ENCODE data around the gene SMCHD1. TPM values are rescaled to one million over a fixed set of nuclear protein-coding genes. Genes with fewer than 3 reads are reported as not detected.

Gene SMCHD1
- total RNA-seq, 2 donors from 2014 or later, result 61.8 to 72.5 TPM

DNA sequence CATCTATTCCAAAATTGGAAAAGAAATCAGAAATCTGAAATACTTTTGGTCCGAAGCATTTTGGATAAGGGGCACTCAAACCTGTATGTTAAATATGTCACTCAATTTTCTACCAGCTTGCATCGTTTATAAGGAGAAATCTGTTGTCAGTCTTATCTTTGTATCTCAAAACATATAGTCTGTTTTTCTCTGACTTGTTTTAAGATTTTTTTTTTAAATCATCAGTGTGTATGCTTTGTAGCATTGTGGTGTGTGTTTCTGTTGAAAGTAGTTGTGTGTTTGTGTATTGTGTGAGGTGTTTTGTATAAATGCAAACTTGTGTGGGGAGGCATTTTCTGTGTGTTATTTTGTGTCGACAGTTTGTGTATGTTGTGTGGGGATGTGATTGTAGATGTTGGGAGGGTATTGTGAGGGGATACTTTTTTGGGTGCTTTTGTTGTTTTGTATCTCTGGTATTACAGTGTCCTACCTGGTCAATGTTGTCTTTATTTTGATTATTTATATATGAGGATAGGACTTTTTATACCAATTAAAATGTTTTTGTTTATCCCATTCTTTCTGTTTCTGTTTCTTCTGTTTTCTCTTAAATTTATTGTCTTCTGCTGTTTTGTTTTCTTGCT is 30.9 kb downstream of the SMCHD1 start:
- TF ChIP-seq, protein P1, sequence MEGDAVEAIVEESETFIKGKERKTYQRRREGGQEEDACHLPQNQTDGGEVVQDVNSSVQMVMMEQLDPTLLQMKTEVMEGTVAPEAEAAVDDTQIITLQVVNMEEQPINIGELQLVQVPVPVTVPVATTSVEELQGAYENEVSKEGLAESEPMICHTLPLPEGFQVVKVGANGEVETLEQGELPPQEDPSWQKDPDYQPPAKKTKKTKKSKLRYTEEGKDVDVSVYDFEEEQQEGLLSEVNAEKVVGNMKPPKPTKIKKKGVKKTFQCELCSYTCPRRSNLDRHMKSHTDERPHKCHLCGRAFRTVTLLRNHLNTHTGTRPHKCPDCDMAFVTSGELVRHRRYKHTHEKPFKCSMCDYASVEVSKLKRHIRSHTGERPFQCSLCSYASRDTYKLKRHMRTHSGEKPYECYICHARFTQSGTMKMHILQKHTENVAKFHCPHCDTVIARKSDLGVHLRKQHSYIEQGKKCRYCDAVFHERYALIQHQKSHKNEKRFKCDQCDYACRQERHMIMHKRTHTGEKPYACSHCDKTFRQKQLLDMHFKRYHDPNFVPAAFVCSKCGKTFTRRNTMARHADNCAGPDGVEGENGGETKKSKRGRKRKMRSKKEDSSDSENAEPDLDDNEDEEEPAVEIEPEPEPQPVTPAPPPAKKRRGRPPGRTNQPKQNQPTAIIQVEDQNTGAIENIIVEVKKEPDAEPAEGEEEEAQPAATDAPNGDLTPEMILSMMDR (conservative IDR thresholded peaks at IDR 0.05), result no peak
- Histone ChIP-seq H3K4me3 (ENCODE audit: low read length) (no peak overlapping the region), H3K36me3 (ENCODE audit: control insufficient read depth, insufficient read depth, low read length) (peaks cover 85% of the 10 kb centered on the region), H3K4me1 (ENCODE audit: control insufficient read depth, insufficient read depth, low read length) (no peaks in the 10 kb centered on the region), H3K9me3 (ENCODE audit: control insufficient read depth, low read length) (peaks cover 23% of the 10 kb centered on the region), H3K27me3 (ENCODE audit: control insufficient read depth, insufficient read depth, low read length, poor library complexity, severe bottlenecking) (no peaks in the 10 kb centered on the region), H3K27ac (ENCODE audit: low read depth, low read length) (no peak overlapping the region), H3K9ac (ENCODE audit: extremely low read depth, low read length, poor library complexity, severe bottlenecking) (no peak overlapping the region)
- 95 to 100% methylated on average over 1 to 3 of the region's 3 CpGs for WGBS, 2 experiments (ENCODE audit: insufficient coverage in 1 of 2, insufficient read length in 1 of 2)
- H3K36me3 Mint-ChIP-seq (ENCODE audit: low read depth), result peaks cover 73% of the 10 kb centered on the region
- no peak overlapping the region for H3K4me3 Mint-ChIP-seq
- H3K9me3 Mint-ChIP-seq, result peaks cover 19% of the 10 kb centered on the region
- H3K27me3 Mint-ChIP-seq (ENCODE audit: insufficient read depth), result no peaks in the 10 kb centered on the region
- no peak for DNase-seq
- H3K4me1 Mint-ChIP-seq, result peaks cover 8% of the 10 kb centered on the region
- H3K27ac Mint-ChIP-seq, result no peak overlapping the region

DNA sequence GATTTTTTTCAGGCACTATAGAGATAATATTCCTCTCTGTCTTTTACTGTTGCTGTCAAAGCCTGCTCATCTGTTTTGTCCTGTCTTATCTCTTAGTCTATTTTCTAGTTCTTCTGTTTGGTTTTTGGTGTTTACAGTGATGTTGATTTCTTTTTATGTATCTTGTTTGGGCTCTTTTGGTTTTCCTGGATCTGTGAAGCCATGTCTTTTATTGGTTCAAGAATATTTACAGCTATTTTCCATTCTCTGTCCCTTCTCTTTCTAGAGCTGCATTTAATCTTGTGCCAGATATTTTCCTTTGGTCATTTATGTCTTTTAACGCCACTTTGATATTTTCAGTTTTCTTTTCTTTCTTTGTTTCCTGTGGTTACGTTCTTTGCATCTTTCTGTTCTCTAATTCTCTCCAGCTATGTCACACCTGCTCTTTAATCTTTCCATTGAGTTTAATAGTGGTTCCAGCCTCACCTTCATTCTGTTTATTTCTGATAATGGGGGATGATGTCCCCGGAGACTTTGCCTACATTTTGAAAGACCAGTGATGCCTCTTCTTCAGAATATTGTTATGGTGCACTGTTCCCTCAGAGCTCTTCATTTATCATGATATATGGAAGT is 32.0 kb downstream of the SMCHD1 start:
- Histone ChIP-seq H3K9ac (ENCODE audit: extremely low read depth, low read length, poor library complexity, severe bottlenecking) (no peak overlapping the region), H3K27me3 (ENCODE audit: control insufficient read depth, insufficient read depth, low read length, poor library complexity, severe bottlenecking) (no peaks in the 10 kb centered on the region), H3K36me3 (ENCODE audit: control insufficient read depth, insufficient read depth, low read length) (peaks cover 86% of the 10 kb centered on the region), H3K4me3 (ENCODE audit: low read length) (no peak overlapping the region), H3K9me3 (ENCODE audit: control insufficient read depth, low read length) (peaks cover 23% of the 10 kb centered on the region), H3K4me1 (ENCODE audit: control insufficient read depth, insufficient read depth, low read length) (no peaks in the 10 kb centered on the region), H3K27ac (ENCODE audit: low read depth, low read length) (no peak overlapping the region)
- Mint-ChIP-seq H3K36me3 (ENCODE audit: low read depth) (peaks cover 75% of the 10 kb centered on the region), H3K9me3 (peaks cover 19% of the 10 kb centered on the region), H3K27ac (no peak overlapping the region), H3K27me3 (ENCODE audit: insufficient read depth) (no peaks in the 10 kb centered on the region), H3K4me1 (peaks cover 8% of the 10 kb centered on the region), H3K4me3 (no peak overlapping the region)
- TF ChIP-seq, protein P1 (conservative IDR thresholded peaks at IDR 0.05), result no peak
- no peak for DNase-seq
- WGBS, 2 experiments (ENCODE audit: insufficient coverage in 1 of 2, insufficient read length in 1 of 2), result 87 to 100% methylated on average over 1 to 3 of the region's 3 CpGs

DNA sequence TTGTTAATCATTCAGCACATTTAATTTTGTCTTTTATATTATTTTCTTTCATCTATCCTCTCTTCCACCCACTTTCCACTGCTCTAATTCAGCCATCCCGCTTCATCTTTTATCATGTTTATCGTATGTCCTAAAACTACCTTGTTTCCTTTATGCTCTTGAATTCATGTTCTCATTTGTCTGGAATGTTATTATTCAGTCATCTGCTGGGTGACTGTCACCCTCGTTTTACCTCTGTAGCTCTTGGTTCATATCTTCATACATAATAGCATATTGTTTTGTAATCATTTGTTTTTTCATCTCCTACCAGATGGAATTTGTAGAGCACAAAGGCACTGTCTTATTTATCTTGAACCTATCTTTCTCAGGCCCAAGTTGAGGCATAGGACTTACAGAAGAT is 37.0 kb downstream of the SMCHD1 start:
- Mint-ChIP-seq H3K27me3 (ENCODE audit: insufficient read depth) (no peaks in the 10 kb centered on the region), H3K4me3 (no peak overlapping the region), H3K27ac (no peak overlapping the region), H3K4me1 (peaks cover 4% of the 10 kb centered on the region), H3K36me3 (ENCODE audit: low read depth) (peaks cover 65% of the 10 kb centered on the region), H3K9me3 (no peaks in the 10 kb centered on the region)
- Histone ChIP-seq H3K9ac (ENCODE audit: extremely low read depth, low read length, poor library complexity, severe bottlenecking) (no peak overlapping the region), H3K4me3 (ENCODE audit: low read length) (no peak overlapping the region), H3K4me1 (ENCODE audit: control insufficient read depth, insufficient read depth, low read length) (no peaks in the 10 kb centered on the region), H3K9me3 (ENCODE audit: control insufficient read depth, low read length) (no peaks in the 10 kb centered on the region), H3K36me3 (ENCODE audit: control insufficient read depth, insufficient read depth, low read length) (peaks cover 98% of the 10 kb centered on the region), H3K27me3 (ENCODE audit: control insufficient read depth, insufficient read depth, low read length, poor library complexity, severe bottlenecking) (no peaks in the 10 kb centered on the region), H3K27ac (ENCODE audit: low read depth, low read length) (no peak overlapping the region)
- TF ChIP-seq, protein P1 (conservative IDR thresholded peaks at IDR 0.05), result no peak
- no peak for DNase-seq
- WGBS, 2 experiments (ENCODE audit: insufficient coverage in 1 of 2, insufficient read length in 1 of 2), result 93% methylated on average over 3 of the region's 3 CpGs; no CpG with 5 or more reads in 1 of the 2 experiments
